HG03432 (cell line): ENCODE measurements around the gene VPS37B.

Source experiments
- ATAC-seq: cut with Tn5 transposase; IDR thresholded peaks from one replicate; pipeline ENCODE4 v1.9.1; 2021; ENCODE audit warnings: mild to moderate bottlenecking, moderate library complexity; ENCODE audit not compliant: unreplicated experiment

The VPS37B gene

DNA sequence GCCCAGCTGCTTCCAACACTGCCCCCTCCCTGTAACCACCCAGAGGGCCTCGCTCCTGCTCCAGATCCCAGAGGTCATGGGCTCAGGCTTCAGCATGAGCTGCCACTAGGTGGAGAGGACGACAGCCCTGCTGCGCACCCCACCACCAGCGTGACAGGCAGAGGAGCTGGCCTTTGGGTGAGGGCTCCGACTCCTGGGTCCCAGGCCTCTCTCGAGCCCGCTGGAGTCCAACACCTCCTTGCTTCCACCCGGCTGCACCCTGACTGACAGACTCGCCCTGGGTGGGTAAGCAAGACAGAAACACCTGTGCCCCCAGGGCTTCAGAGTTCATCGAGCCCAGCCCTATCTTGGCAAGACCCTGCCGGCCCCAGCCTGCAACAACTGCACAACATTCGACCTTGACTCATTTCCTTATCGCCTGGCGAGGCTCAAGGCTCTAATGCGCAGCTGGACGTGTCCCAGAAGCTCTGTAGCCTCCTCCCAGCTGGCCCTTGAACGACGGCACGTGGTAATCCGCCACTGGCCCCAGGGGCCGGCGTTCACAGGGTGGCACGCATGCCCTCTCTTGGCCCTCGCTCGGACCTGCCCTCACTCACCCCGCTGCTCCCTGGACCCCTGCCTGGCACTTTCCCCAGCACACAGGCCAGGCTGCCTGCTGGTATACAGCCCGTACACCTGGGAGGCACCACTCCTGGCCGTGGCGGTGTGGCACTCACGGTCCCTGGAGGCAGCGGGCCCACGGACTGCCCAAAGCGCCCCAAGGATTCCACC is 28.0 kb downstream of the VPS37B start:
- no peak for ATAC-seq

DNA sequence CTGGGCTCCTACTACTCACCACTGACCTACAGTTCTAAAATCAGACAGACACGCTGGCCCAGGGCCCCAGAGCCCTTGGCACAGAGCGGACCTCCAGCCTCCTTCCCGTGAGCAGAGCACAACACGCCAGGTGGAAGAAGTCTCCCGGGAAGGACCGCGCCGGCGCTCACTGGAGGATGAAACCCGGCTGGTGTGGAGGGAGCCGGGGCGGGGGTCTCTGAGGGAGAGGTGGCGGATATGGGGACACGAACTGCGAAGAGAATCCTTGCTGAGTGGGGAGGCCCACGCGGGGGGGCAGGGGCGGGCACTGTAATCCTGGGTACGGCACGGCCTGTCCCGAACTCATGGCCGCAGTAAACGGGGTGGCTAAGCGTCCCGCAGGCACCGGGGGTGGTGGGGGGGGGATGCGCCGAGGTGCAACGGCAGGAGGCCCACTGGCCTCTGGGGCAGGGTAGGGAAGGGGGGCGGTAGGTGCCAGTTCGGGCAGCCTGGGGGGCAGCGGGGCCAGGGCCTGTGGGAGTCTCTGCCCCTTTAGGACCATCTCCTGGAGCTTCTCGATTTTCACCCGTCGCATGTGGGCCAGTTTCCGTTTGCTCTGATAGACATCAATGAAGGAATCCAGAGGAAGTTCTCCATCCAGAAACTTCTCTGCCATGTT is 28.8 kb downstream of the VPS37B start:
- ATAC-seq, result no peak

DNA sequence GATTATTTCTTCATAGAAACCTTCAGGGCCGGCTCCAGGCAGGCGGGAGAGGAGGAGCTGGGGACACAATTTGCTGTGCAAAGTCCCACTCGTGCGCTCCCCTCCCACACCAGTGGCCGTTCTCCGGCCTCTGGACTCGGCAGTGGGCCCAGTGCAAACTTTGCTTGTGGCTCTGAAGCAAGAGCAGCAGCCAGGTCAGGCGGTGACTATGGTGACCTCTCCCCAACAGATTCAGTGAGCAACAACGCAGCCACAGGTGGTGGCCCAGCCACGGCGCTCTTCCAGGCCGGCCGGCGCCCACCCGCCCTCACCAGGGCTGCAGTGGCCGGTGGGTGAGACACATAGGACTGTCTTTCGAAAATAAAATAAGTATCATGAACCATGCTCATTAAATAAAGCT is 29.5 kb downstream of the VPS37B start:
- ATAC-seq, result no peak

DNA sequence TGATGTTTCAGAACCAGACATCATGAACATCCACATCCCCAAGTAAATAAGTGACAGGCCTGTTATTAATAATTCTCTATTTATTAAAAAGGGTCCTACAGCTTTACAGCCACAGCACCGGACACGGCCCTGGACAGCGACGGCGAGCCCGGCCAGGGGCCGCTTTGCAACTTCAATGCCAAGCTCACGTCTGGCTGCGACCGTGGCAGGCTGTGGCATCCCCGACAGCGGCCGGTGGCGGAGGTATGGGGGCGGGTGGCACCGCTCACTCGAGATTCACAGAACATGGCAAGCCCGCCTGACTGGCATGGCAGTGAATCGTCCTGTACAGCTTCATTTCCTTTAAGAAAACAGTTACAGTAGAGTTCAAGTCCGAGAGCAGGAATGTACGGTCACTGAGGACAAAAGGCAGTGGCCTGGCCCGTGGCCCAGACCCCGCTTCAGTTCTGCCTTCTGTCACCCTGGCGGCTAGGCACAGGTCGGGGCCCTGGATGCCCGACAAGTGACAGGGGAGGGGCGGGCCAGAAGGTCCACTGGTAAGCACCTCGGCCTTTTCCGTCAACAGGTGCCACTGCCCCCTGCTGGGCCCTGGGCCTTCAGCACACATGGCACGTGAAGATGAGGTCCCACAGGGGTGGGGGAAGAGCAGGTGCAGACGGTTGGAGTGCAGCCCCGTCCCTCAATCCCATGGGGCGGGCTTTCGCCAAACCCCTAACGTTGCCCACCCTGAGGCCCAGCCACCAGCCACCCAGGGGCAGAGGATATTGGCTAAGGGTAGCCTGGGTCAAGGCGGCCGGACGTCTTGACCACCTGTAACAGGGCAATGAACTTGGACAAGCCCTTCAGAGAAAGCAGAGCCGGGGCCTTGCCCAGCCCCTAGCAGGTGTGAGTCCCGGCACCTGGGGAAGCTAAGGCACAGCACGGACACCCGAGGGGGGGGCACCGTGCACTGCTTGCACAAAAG is 30.4 kb downstream of the VPS37B start:
- ATAC-seq, result no peak

DNA sequence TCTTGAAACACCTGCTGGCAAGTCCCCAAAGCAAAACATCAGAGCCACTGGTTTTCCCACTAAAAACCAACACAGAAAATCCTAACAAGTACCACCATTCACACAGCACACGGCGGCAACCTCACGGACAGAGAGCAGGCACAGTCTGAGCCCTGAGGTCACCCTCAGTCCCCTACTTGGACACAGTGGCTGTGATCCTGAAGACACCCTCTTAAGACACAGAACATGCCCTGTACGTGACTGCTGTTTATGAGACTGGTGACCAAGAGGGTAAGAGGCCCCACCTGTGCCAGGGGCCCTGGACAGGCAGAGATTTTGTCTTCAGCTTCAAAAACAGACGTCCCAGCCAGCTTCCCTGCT is 31.1 kb downstream of the VPS37B start:
- no peak for ATAC-seq

DNA sequence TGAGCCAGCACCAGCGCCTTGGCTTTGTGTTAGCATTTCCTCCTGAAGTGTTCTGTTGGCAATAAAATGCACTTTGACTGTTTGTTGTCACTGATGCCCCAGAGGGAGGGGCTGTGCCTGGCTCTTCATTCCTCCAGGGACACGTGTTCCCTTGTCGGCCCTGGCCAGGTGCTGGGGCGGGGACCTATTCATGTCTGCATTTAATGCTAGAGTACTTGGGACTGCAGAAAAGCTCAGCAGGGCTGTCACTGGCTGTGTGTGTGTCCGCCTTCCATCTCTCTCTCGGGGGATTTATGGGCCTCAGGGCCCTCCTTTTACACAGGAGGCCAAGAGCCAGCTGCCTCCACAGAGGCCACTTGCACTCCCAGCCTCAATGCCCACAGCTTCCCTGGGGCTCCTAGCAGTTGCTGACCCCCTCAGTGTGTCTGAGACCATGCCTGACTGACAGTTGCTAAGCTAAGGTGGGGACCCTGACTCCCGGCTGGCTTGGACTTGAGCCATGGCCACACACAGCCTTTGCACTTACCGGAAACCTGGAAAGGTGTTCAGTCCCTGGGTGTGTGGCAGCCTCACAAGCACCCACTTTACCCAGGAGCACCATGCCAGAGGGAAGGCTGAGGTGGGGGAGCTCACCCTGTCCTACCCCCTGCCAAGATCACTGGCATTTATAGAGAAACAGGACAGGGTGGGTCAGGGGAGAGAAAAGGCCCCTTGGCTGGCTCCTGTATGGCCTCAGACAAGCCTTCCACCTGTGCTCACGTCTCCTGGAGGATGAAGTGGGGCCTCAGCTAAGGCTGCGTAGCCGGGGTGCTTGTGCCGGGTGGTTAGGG is 32.8 kb downstream of the VPS37B start:
- no peak for ATAC-seq

DNA sequence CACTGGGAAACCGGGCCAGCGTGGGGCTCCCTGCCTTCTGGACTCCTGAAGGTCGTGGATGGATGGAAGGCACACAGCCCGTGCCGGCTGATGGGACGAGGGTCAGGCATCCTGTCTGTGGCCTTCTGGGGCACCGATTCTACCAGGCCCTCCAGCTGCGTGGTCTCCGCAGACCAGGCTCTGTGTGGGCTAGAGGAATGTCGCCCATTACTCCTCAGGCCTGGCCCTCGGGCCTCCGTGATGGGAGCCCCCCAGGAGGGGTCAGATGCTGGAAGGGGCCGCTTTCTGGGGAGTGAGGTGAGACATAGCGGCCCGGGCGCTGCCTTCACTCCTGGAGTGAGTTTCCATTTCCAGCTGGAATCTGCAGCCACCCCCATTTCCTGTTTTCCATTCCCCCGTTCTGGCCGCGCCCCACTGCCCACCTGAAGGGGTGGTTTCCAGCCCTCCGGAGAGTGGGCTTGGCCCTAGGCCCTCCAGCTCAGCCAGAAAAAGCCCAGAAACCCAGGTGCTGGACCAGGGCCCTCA is 33.8 kb downstream of the VPS37B start:
- no peak for ATAC-seq

DNA sequence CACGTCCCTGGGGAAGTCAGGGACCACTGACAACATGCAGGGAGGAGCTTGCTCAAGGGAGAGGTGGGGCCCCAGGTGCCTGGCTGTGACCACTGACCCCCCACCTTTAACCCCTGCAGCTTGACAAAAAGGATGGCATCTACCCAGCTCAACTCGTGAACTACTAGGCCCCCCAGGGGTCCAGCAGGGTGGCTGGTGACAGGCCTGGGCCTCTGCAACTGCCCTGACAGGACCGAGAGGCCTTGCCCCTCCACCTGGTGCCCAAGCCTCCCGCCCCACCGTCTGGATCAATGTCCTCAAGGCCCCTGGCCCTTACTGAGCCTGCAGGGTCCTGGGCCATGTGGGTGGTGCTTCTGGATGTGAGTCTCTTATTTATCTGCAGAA is 34.3 kb downstream of the VPS37B start:
- no peak for ATAC-seq

DNA sequence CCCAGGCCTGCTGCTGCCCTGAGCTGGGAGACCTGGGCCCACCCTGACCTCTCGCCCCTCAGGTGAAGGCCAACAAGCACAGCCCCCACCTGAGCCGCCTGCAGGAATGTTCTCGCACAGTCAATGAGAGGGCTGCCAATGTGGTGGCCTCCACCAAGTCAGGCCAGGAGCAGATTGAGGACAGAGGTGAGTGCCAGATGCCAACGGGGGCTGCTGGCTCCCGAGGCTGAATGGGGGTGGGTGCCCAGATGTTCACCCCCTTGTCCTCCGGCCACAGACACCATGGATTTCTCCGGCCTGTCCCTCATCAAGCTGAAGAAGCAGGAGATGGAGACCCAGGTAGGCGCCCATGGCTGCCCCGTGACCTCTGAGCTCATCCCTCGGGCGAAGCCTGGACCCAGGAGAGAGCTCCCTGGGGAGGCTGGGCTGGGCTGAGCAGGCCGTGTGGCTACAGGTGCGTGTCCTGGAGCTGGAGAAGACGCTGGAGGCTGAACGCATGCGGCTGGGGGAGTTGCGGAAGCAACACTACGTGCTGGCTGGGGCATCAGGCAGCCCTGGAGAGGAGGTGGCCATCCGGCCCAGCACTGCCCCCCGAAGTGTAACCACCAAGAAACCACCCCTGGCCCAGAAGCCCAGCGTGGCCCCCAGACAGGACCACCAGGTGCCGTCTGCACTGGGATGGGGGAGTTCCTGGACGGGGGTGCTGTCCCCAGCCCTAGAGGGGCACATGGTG is 34.9 kb downstream of the VPS37B start:
- ATAC-seq, result no peak

DNA sequence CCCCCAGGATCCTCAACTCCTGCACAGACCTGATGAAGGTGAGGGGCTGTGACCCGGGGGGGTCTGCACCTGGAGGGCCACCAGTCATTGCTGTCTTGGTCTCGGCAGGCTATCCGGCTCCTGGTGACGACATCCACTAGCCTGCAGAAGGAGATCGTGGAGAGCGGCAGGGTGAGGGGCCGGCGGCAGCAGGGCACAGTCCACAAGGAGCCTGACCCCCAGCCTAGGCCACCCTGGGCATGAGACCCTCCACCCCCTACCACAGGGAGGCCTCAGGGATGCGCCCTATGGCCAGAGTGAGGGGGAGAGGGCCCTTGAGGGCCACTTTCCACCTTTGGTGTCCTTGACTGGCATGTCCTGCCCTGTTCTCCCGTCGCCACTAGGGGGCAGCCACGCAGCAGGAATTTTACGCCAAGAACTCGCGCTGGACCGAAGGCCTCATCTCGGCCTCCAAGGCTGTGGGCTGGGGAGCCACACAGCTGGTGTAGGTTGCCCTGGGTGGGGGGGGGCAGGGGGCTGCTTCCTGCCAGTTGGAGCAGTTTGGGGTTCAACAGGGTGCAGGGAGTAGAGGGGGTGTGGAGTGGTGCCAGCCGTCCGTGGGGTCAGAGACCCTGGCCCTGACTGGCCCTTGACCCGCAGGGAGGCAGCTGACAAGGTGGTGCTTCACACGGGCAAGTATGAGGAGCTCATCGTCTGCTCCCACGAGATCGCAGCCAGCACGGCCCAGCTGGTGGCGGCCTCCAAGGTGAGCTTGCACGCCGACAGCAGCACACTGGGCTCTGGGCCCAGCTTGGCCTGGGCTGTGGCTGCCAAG is 35.7 kb downstream of the VPS37B start:
- peak; percentile 54 for ATAC-seq

DNA sequence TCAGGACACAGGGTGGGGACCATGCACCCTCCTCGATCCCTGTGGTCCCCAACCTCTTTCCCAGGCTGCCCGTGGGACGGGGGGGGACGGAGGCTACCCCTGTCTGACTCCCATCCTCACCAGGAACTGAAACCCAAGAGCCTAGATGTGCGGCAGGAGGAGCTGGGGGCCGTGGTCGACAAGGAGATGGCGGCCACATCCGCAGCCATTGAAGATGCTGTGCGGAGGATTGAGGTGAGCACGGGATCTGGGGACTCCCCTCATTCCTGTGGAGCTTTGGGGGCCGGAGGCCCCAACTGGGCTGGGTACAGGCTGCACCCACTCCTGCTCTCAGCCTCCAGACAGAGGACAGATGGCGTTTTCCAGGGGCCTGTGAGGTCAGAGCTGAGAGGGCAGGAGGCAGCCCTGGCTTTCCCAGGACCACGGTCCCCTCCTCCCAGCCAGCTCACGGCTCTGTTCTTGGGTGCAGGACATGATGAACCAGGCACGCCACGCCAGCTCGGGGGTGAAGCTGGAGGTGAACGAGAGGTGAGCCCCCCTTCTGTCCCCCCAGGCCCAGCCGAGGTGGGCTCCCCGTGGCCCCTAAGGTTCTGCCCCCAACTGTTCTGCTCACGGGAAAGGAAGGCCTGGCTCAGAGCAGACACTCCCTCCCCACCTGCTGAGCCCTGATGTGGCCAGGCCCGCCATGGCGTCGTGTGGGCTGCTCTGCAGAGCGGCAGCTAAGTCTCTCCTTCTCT is 36.5 kb downstream of the VPS37B start:
- no peak for ATAC-seq

DNA sequence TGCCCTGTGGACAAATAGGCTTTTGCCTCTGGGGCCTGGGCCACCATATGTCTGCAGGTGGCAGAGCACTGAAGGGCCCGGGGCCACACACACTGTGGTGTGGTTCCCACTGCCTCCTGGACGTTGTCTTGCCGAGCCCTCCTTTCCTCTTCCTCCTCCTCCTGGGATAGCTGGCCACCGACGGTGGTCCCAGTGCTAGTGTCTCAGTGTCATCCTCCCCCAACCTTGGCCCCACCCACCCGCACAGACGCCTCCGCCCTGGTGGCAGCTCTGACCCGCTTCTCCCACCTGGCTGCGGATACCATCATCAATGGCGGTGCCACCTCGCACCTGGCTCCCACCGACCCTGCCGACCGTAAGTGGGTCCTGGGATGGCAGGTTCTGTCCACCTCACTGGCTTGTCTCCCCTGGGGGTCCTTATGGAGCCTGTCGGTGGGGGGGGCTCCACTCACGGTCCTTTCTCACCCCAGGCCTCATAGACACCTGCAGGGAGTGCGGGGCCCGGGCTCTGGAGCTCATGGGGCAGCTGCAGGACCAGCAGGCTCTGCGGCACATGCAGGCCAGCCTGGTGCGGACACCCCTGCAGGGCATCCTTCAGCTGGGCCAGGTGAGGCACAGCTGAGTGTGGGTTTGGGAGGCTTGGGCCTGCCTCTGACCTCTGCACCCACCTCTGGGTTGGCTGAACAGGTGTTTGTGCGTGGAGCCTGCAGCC is 37.2 kb downstream of the VPS37B start:
- ATAC-seq, result no peak

DNA sequence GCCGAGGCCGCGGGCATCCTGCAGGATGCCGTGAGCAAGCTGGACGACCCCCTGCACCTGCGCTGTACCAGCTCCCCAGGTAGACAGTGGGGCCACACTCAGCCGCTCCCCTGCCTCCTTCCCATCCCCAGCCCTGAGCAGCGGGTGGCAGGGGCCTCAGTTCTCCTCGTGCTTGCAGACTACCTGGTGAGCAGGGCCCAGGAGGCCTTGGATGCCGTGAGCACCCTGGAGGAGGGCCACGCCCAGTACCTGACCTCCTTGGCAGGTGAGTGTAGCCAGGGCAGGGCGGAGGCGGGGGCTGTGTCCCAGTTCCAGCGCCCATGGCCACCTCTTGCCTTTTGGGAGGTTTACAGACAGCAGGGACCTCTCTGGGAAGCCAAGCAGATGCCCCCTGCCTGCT is 37.8 kb downstream of the VPS37B start:
- no peak for ATAC-seq

DNA sequence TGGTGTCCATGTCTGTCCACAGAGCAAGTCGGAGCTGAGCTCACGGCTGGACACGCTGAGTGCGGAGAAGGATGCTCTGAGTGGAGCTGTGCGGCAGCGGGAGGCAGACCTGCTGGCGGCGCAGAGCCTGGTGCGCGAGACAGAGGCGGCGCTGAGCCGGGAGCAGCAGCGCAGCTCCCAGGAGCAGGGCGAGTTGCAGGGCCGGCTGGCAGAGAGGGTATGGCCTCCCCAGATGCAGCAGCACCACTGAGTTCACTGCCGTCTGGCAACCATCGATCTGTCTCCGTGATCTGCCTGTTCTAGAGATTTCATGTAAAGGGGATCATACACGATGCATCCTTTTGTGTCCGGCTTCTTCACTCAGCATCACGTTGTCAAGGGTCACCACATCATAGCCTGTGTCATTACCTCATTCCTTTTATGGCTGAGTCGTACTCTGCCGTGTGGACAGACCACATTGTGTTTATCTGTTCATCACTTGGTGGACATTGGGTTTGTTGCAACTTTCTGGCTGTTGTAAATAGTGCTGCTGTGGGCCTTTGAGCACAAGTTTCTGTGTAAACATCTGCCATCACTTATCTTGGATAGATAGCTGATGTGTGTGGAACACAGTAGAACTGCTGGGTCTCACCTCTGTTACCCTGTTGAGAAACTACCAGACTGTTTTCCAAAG is 38.8 kb downstream of the VPS37B start:
- no peak for ATAC-seq

DNA sequence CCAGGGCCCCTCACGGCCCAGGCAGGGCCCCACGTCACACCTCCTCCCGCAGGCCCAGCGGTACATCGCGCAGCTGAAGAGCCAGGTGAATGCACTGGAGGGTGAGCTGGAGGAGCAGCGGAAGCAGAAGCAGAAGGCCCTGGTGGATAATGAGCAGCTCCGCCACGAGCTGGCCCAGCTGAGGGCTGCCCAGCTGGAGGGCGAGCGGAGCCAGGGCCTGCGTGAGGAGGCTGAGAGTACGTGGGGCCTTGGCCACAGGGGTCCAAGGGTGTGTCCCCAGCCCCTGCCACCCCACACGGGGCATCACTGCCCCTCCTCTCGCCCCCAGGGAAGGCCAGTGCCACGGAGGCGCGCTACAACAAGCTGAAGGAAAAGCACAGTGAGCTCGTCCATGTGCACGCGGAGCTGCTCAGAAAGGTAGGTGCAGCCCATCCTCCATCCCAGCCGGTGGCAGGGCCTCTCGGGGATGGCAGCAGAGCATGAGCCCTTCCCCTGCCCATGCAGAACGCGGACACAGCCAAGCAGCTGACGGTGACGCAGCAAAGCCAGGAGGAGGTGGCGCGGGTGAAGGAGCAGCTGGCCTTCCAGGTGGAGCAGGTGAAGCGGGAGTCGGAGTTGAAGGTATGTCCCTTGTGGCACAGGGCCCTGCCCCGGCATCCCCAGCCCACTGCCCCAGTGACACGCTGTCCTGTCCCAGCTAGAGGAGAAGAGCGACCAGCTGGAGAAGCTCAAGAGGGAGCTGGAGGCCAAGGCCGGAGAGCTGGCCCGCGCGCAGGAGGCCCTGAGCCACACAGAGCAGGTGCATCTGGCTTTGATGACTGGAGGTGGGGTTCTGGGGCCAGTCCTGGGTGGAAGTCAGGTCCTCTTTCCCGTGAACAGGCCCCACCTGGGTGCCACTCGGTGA is 39.7 kb downstream of the VPS37B start:
- no peak for ATAC-seq
